HepG2 (cell line): ENCODE results near the gene BBIP1. TPM values are rescaled to one million over a fixed set of nuclear protein-coding genes. Genes with fewer than 3 reads are reported as not detected.
A peak's percentile ranks its signal among the peaks of the same experiment; 100 is the strongest.

Source experiments
- ASH2L ChIP-seq: fragments of 300-600, 200-600 bp; sonication (generic); IDR thresholded peaks from 2 replicates; pipeline ENCODE4 v1.7.0; 2017; ENCODE audit warnings: low read depth, mild to moderate bottlenecking, moderate library complexity, mixed read lengths, low read length; ENCODE audit not compliant: insufficient read length
- ATF4 ChIP-seq, 2 experiments: fragments of 450-650 bp in 1 of 2; sonication (generic) in 1 of 2; formaldehyde crosslinking; IDR thresholded peaks; 2 replicates each; pipeline versions ENCODE4 v1.5.0 to v1.8.0; 2020 to 2022; ENCODE audit warnings: mild to moderate bottlenecking in 1 of 2, missing genetic modification reagents in 1 of 2
- CBFB ChIP-seq: sonication (generic); formaldehyde crosslinking; IDR thresholded peaks from 2 replicates; pipeline ENCODE4 v1.4.0; 2020; ENCODE audit warnings: missing genetic modification reagents
- DR1 ChIP-seq: sonication (generic); formaldehyde crosslinking; IDR thresholded peaks from 2 replicates; pipeline ENCODE4 v1.8.0; 2021; ENCODE audit warnings: mild to moderate bottlenecking, missing genetic modification reagents, inconsistent platforms
- ERF ChIP-seq: IDR thresholded peaks from 2 replicates; pipeline ENCODE4 v1.6.1; 2018; ENCODE audit warnings: missing biosample characterization, missing genetic modification reagents
- FOSL2 ChIP-seq: sonication (generic); formaldehyde crosslinking; IDR thresholded peaks from 2 replicates; pipeline ENCODE4 v1.4.0; 2020; ENCODE audit warnings: missing genetic modification reagents
- FOXO4 ChIP-seq: sonication (generic); formaldehyde crosslinking; conservative IDR thresholded peaks from 2 replicates; pipeline ENCODE4 v1.8.1; 2023; ENCODE audit warnings: missing genetic modification reagents
- IKZF1 ChIP-seq: fragments of 450-650 bp; IDR thresholded peaks from 2 replicates; pipeline ENCODE4 v1.7.1; 2016
- KDM2A ChIP-seq: sonication (generic); formaldehyde crosslinking; IDR thresholded peaks from 2 replicates; pipeline ENCODE4 v1.4.0; 2020; ENCODE audit warnings: low read depth, missing genetic modification reagents, borderline replicate concordance
- NFIC ChIP-seq: IDR thresholded peaks from 2 replicates; pipeline ENCODE4 v1.6.1; 2012; ENCODE audit warnings: mild to moderate bottlenecking, low read length, inconsistent platforms
- NR2C2 ChIP-seq: sonication (generic); formaldehyde crosslinking; IDR thresholded peaks from 2 replicates; pipeline ENCODE4 v1.4.0; 2020; ENCODE audit warnings: missing genetic modification reagents, mild to moderate bottlenecking, moderate library complexity, borderline replicate concordance
- PBX3 ChIP-seq: sonication (generic); formaldehyde crosslinking; IDR thresholded peaks from 2 replicates; pipeline ENCODE4 v1.8.1; 2023; ENCODE audit warnings: missing genetic modification reagents, inconsistent platforms, borderline replicate concordance
- RNF219 ChIP-seq: sonication (generic); formaldehyde crosslinking; IDR thresholded peaks from 2 replicates; pipeline ENCODE4 v1.5.0; 2020; ENCODE audit warnings: mild to moderate bottlenecking, missing genetic modification reagents
- SRSF9 ChIP-seq: fragments of 200-400 bp; formaldehyde crosslinking; IDR thresholded peaks from 2 replicates; pipeline ENCODE4 v1.6.1; 2018; ENCODE audit warnings: borderline replicate concordance, mild to moderate bottlenecking, low read depth, low read length; ENCODE audit not compliant: insufficient read depth, poor library complexity, severe bottlenecking
- ZBTB10 ChIP-seq: sonication (generic); formaldehyde crosslinking; IDR thresholded peaks from 2 replicates; pipeline ENCODE4 v1.4.0; 2020; ENCODE audit warnings: missing genetic modification reagents, borderline replicate concordance
- ZFAT ChIP-seq: sonication (generic); formaldehyde crosslinking; conservative IDR thresholded peaks from 2 replicates; pipeline ENCODE4 v1.8.1; 2023; ENCODE audit warnings: missing genetic modification reagents, inconsistent platforms
- ZNF335 ChIP-seq: sonication (generic); formaldehyde crosslinking; IDR thresholded peaks from 2 replicates; pipeline ENCODE4 v1.4.0; 2020; ENCODE audit warnings: missing genetic modification reagents
- ZNF337 ChIP-seq: sonication (generic); formaldehyde crosslinking; IDR thresholded peaks from 2 replicates; pipeline ENCODE4 v1.5.1; 2020; ENCODE audit warnings: missing genetic modification reagents, low read depth, mild to moderate bottlenecking, borderline replicate concordance
- ZNF678 ChIP-seq: sonication (generic); formaldehyde crosslinking; IDR thresholded peaks from 2 replicates; pipeline ENCODE4 v1.4.0; 2020; ENCODE audit warnings: mild to moderate bottlenecking, missing genetic modification reagents
- ZNF83 ChIP-seq: sonication (generic); formaldehyde crosslinking; IDR thresholded peaks from 2 replicates; pipeline ENCODE4 v1.4.0; 2020; ENCODE audit warnings: missing genetic modification reagents, mild to moderate bottlenecking, borderline replicate concordance
- polyA plus RNA-seq, 8 experiments: library from polyadenylated mRNA; depleted of rRNA in 3 of 8; stranded (reverse) in 7 of 8; unstranded in 1 of 8; fragments of >200 nt; fragmentation: Illumina TruSeq in 4 of 8; extraction: Trizol in 4 of 8; gene quantifications; 2 replicates each; pipeline versions ENCODE4 v1.2.1 to v1.2.3, GENCODE V29; 2011 to 2016; ENCODE audit warnings: low read depth in 4 of 8, missing spikeins in 1 of 8, mixed read lengths in 1 of 8; ENCODE audit not compliant: insufficient read depth in 1 of 8
- total RNA-seq, 5 experiments: library from RNA; depleted of rRNA; stranded (reverse); fragments of >200 nt; fragmentation: Illumina TruSeq; extraction: Trizol; gene quantifications; 2 replicates each; pipeline ENCODE4 v1.2.3, GENCODE V29; 2016; ENCODE audit warnings: low read depth in 1 of 5

BBIP1 gene
- total and polyA plus RNA-seq, 2 of the 13 experiments (the other 11 are each of a cell fraction or from before 2014, with no cell fraction given), result 18.3 to 24.1 TPM

- TF ChIP-seq ZNF83 (CRISPR knock-in tag) (no peak), FOSL2 (CRISPR knock-in tag) (peak; percentile 22; the same call in 1 of the 2 replicates), IKZF1 (no peak), KDM2A (peak; percentile 50; the same call in 1 of the 2 replicates), CBFB (CRISPR knock-in tag) (no peak), RNF219 (no peak), ERF (peak; percentile 66; the same call in 1 of the 2 replicates), ASH2L (peak; percentile 88), ATF4 (CRISPR knock-in tag; IDR thresholded peaks at IDR 0.05) (peak in 1 of 2 experiments; percentile 72; a peak in 2 of 4 replicates), ZFAT (CRISPR knock-in tag) (0 out of 2 replicates have a peak, but pooled peaks have one; percentile 40), ZNF678 (no peak), ZBTB10 (0 out of 2 replicates have a peak, but pooled peaks have one; percentile 73), ZNF337 (CRISPR knock-in tag) (0 out of 2 replicates have a peak, but pooled peaks have one; percentile 89), FOXO4 (CRISPR knock-in tag) (0 out of 2 replicates have a peak, but pooled peaks have one; percentile 60), ZNF335 (CRISPR knock-in tag) (peak; percentile 95), SRSF9 (no peak), NR2C2 (CRISPR knock-in tag) (peak; percentile 72), NFIC (no peak), PBX3 (CRISPR knock-in tag) (0 out of 2 replicates have a peak, but pooled peaks have one; percentile 35), DR1 (CRISPR knock-in tag) (0 out of 2 replicates have a peak, but pooled peaks have one; percentile 23)
Measured at GRCh38 chr10:110918643-110919348, at the start of gene BBIP1 (continued).
